Kidney (tissue), 22 donors: ENCODE data around the gene KNSTRN. TPM values are rescaled to one million over a fixed set of nuclear protein-coding genes. Genes with fewer than 3 reads are reported as not detected.

Source experiments
- DNase-seq, 5 donors: peaks; one replicate each; pipeline ENCODE4 v3.0.0-alpha.2; 2013 to 2020
- FAIRE-seq: peaks from 2 replicates; lab custom pipeline; 2012; peaks lifted over from hg19 to GRCh38; lab: Jason Lieb, UNC
- H3K27ac ChIP-seq, 2 donors: one replicate each; pipeline ENCODE4 v1.7.0; 2013; ENCODE audit warnings: low read depth in 2 of 2, low read length in 2 of 2, inconsistent platforms in 1 of 2
- H3K27me3 ChIP-seq: one replicate; pipeline ENCODE4 v1.7.1; 2013; ENCODE audit warnings: low read length, inconsistent platforms; ENCODE audit not compliant: control insufficient read depth, insufficient read depth
- H3K36me3 ChIP-seq, 3 donors: one replicate each; pipeline versions ENCODE4 v1.7.0 to v1.7.1; 2013; ENCODE audit warnings: low read length in 3 of 3, control low read depth in 1 of 3, inconsistent platforms in 1 of 3; ENCODE audit not compliant: insufficient read depth in 3 of 3, control insufficient read depth in 2 of 3
- H3K4me1 ChIP-seq, 3 donors: one replicate each; pipeline versions ENCODE4 v1.7.0 to v1.7.1; 2013; ENCODE audit warnings: low read length in 3 of 3, inconsistent platforms in 1 of 3, low read depth in 1 of 3; ENCODE audit not compliant: control insufficient read depth in 2 of 3, insufficient read depth in 2 of 3
- H3K4me3 ChIP-seq, 3 donors: one replicate each; pipeline versions ENCODE4 v1.7.0 to v1.8.1; 2013; ENCODE audit warnings: low read length in 3 of 3, control low read depth in 1 of 3, inconsistent platforms in 1 of 3
- H3K9ac ChIP-seq, 3 donors: one replicate each; pipeline versions ENCODE4 v1.7.0 to v1.7.1; 2013; ENCODE audit warnings: low read length in 3 of 3, control low read depth in 1 of 3, inconsistent platforms in 1 of 3
- H3K9me3 ChIP-seq, 3 donors: one replicate each; pipeline versions ENCODE4 v1.7.0 to v1.7.1; 2013; ENCODE audit warnings: low read length in 3 of 3, control low read depth in 1 of 3, inconsistent platforms in 1 of 3; ENCODE audit not compliant: control insufficient read depth in 2 of 3, insufficient read depth in 1 of 3
- CTCF ChIP-seq: IDR thresholded peaks from 3 replicates; pipeline ENCODE4 v1.5.1; 2012; ENCODE audit warnings: mild to moderate bottlenecking, moderate library complexity, borderline replicate concordance; ENCODE audit not compliant: insufficient read depth; ENCODE audit errors: extremely low read depth
- intact Hi-C: fragments of 100-400 bp; cut with DNase I; formaldehyde crosslinking; loops from one replicate; pipeline ENCODE4 v1.11.1; 2022
- long read RNA-seq, 10 donors: library from polyadenylated mRNA in 1 of 10; unstranded in 1 of 10; transcript quantifications; one replicate each; pipeline ENCODE4 v2.0.0 and lab custom pipeline, GENCODE V29; 2021 to 2026
- polyA plus RNA-seq: library from polyadenylated mRNA; stranded (reverse); fragments of 350-450 nt; fragmentation: Illumina TruSeq; extraction: RNeasy Lipid Tissue Mini Kit (QIAGEN cat#74804); gene quantifications from one replicate; pipeline ENCODE4 v1.2.3, GENCODE V29; 2014; ENCODE audit warnings: low read depth, low replicate concordance; ENCODE audit not compliant: insufficient read depth
- total RNA-seq: library from RNA; stranded (reverse); fragmentation: NEBNext Ultra II Directional; extraction: Animal tissue kit (Norgen Biotek cat#: 25700); gene quantifications from one replicate; pipeline ENCODE4 v1.2.1, GENCODE V29; 2021
- donor health status: control.
- donor health status: control.
- donor health status: control.
- donor health status: control.
- donor health status: control.
- donor health status: DM: yes; HTN: yes; CAD: no.
- donor health status: Normal renal cell carcinoma (clear cell type).

KNSTRN gene
- 7.4 TPM for total RNA-seq
- 5.5 TPM for polyA plus RNA-seq
- long read RNA-seq, donor 1, partial matches to known transcripts = 6 of 12 reads
- long read RNA-seq, donor 1, other reads (novel, unspliced or antisense) = 0 of 12 reads
- long read RNA-seq, donor 2, partial matches to known transcripts = 0 of 4 reads
- long read RNA-seq, donor 2, other reads (novel, unspliced or antisense) = 0 of 4 reads
- long read RNA-seq, donor 3, transcript KNSTRN-201 (9 exons, 1,714 nt) = major isoform, 6 of 9 reads
- long read RNA-seq, donor 3, partial matches to known transcripts = 0 of 9 reads
- long read RNA-seq, donor 3, other reads (novel, unspliced or antisense) = 0 of 9 reads
- long read RNA-seq, donor 4, partial matches to known transcripts = 0 of 3 reads
- long read RNA-seq, donor 4, other reads (novel, unspliced or antisense) = 0 of 3 reads
- long read RNA-seq, donor 5 = 0 reads
- long read RNA-seq, donor 6, transcript KNSTRN-201 (9 exons, 1,714 nt) = major isoform, 12 of 20 reads
- long read RNA-seq, donor 6, partial matches to known transcripts = 6 of 20 reads
- long read RNA-seq, donor 6, other reads (novel, unspliced or antisense) = 0 of 20 reads
- long read RNA-seq, donor 7, partial matches to known transcripts = 0 of 2 reads
- long read RNA-seq, donor 7, other reads (novel, unspliced or antisense) = 0 of 2 reads
- long read RNA-seq, donor 8, transcript KNSTRN-201 (9 exons, 1,714 nt) = major isoform, 6 of 8 reads
- long read RNA-seq, donor 8, partial matches to known transcripts = 0 of 8 reads
- long read RNA-seq, donor 8, other reads (novel, unspliced or antisense) = 0 of 8 reads
- long read RNA-seq, donor 9, partial matches to known transcripts = 0 of 3 reads
- long read RNA-seq, donor 9, other reads (novel, unspliced or antisense) = 0 of 3 reads
- long read RNA-seq, donor 10, transcript KNSTRN-201 (9 exons, 1,714 nt) = major isoform, 7 of 18 reads
- long read RNA-seq, donor 10, partial matches to known transcripts = 8 of 18 reads
- long read RNA-seq, donor 10, other reads (novel, unspliced or antisense) = 0 of 18 reads

GRCh38 chr15:40382580-40383456 is at the start of gene KNSTRN:
Gene KNSTRN (plus strand): TSS chr15:40382721. CDS start chr15:40382836, 115 bp downstream.
- H3K9me3 ChIP-seq = no peaks in the 10 kb centered on the region
- H3K4me1 ChIP-seq = peaks cover 0 to 11% (median 9%) of the 10 kb centered on the region in 3 donors
- FAIRE-seq (no peak), DNase-seq (peak; percentile 93 to 97 (median 95))
- intact Hi-C loops = no loop called here
- H3K27ac ChIP-seq = no peak within 1 kb of the TSS
- peak within 1 kb of the TSS; percentile 74 to 87 (median 86) for H3K4me3 ChIP-seq
- no peaks in the 10 kb centered on the region for H3K27me3 ChIP-seq
- peak within 1 kb of the TSS; percentile 57 to 73 (median 65) for H3K9ac ChIP-seq
- peaks cover 0 to 7% (median 5%) of the 10 kb centered on the region in 3 donors for H3K36me3 ChIP-seq
- TF ChIP-seq CTCF = no peak

GRCh38 chr15:40333922-40334492 is 48.5 kb upstream of the KNSTRN start:
- intact Hi-C loops = no loop called here
- no peak for TF ChIP-seq CTCF
- peak; percentile 46 to 87 (median 57) for DNase-seq
- H3K36me3 ChIP-seq = no peaks in the 10 kb centered on the region
- peak overlapping the region; percentile 49 to 74 for H3K27ac ChIP-seq
- peak overlapping the region in 1 of 3 donors; percentile 3 for H3K4me3 ChIP-seq
- no peaks in the 10 kb centered on the region for H3K9me3 ChIP-seq
- peaks cover 0 to 26% (median 5%) of the 10 kb centered on the region in 3 donors for H3K4me1 ChIP-seq
- H3K27me3 ChIP-seq = no peaks in the 10 kb centered on the region
- peak overlapping the region in 1 of 3 donors; percentile 29 for H3K9ac ChIP-seq
- FAIRE-seq = no peak

GRCh38 chr15:40334541-40334940 is 48.0 kb upstream of the KNSTRN start:
- Histone ChIP-seq H3K4me3 (no peak overlapping the region), H3K27me3 (no peaks in the 10 kb centered on the region), H3K9ac (no peak overlapping the region), H3K27ac (peak overlapping the region; percentile 49 to 74), H3K36me3 (no peaks in the 10 kb centered on the region), H3K9me3 (no peaks in the 10 kb centered on the region), H3K4me1 (peaks cover 0 to 31% (median 10%) of the 10 kb centered on the region in 3 donors)
- FAIRE-seq (no peak), DNase-seq (peak in 1 of 5 donors; percentile 68)
- no peak for TF ChIP-seq CTCF
- intact Hi-C loops = no loop called here
